IMR-90 (cell line): ENCODE data around the gene RBM28.

Source experiments
- SMC3 ChIP-seq: fragments of 150-350 bp; IDR thresholded peaks from 2 replicates; pipeline ENCODE4 v1.6.1; 2016; ENCODE audit warnings: low read depth, mild to moderate bottlenecking, antibody characterized with exemption, low read length, moderate library complexity
- TF ChIP-seq, protein P1 (sequence below): conservative IDR thresholded peaks from 2 replicates; pipeline ENCODE4 v1.5.1; 2012; ENCODE audit warnings: mild to moderate bottlenecking, low read depth, low read length, improper control_type of control experiment

DNA sequence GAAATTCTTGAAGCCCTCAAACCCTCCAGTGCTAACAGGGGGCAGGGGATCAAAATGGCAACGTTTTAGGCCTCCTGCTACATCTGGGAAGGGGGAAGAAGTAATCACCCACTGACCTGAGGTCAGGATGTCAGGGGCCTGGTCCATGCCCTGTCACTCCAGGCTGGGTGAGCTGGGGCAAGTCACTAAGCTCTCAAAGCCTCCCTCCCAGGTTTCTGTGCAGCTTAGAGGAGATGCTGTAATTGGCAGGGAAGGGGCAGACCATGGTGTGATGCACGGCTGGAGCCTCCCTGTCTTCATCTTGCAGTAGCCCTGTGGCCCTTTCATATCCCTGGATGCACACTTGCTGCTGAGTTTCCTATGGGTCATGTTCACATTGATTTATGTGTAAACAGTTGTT lies 75.5 kb downstream of the RBM28 start:
- no peak for TF ChIP-seq SMC3
- TF ChIP-seq, protein P1, sequence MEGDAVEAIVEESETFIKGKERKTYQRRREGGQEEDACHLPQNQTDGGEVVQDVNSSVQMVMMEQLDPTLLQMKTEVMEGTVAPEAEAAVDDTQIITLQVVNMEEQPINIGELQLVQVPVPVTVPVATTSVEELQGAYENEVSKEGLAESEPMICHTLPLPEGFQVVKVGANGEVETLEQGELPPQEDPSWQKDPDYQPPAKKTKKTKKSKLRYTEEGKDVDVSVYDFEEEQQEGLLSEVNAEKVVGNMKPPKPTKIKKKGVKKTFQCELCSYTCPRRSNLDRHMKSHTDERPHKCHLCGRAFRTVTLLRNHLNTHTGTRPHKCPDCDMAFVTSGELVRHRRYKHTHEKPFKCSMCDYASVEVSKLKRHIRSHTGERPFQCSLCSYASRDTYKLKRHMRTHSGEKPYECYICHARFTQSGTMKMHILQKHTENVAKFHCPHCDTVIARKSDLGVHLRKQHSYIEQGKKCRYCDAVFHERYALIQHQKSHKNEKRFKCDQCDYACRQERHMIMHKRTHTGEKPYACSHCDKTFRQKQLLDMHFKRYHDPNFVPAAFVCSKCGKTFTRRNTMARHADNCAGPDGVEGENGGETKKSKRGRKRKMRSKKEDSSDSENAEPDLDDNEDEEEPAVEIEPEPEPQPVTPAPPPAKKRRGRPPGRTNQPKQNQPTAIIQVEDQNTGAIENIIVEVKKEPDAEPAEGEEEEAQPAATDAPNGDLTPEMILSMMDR = no peak
